ENCODE results near the gene RASAL1.

Gene RASAL1

GRCh38 chr12:113169697-113170096 lies 34.1 kb upstream of the RASAL1 start:
- H3K4me3 ChIP-seq (ENCODE audit: low read depth, low read length) = no peak overlapping the region
- no peak for TF ChIP-seq CTCF (IDR thresholded peaks at IDR 0.05; ENCODE audit: borderline replicate concordance, insufficient read depth, low read depth, low read length)

- H3K4me3 ChIP-seq (ENCODE audit: low read depth, low read length) = no peak overlapping the region
- TF ChIP-seq CTCF (IDR thresholded peaks at IDR 0.05; ENCODE audit: borderline replicate concordance, insufficient read depth, low read depth, low read length) = no peak
Observed at GRCh38 chr12:113167868-113168267, 32.3 kb upstream of the RASAL1 start.

- no peak overlapping the region for H3K4me3 ChIP-seq (ENCODE audit: low read depth, low read length)
- TF ChIP-seq CTCF (IDR thresholded peaks at IDR 0.05; ENCODE audit: borderline replicate concordance, insufficient read depth, low read depth, low read length) = no peak
Observed at GRCh38 chr12:113165521-113166450, 30.2 kb upstream of the RASAL1 start.

- H3K4me3 ChIP-seq (ENCODE audit: low read depth, low read length) = no peak overlapping the region
- no peak for TF ChIP-seq CTCF (IDR thresholded peaks at IDR 0.05; ENCODE audit: borderline replicate concordance, insufficient read depth, low read depth, low read length)
Observed at GRCh38 chr12:113164014-113164413, 28.5 kb upstream of the RASAL1 start.

- no peak for TF ChIP-seq CTCF (IDR thresholded peaks at IDR 0.05; ENCODE audit: borderline replicate concordance, insufficient read depth, low read depth, low read length)
- H3K4me3 ChIP-seq (ENCODE audit: low read depth, low read length) = no peak overlapping the region
Observed at GRCh38 chr12:113163030-113163360, 27.4 kb upstream of the RASAL1 start.

GRCh38 chr12:113162102-113163029 lies 26.8 kb upstream of the RASAL1 start:
- TF ChIP-seq CTCF (IDR thresholded peaks at IDR 0.05; ENCODE audit: borderline replicate concordance, insufficient read depth, low read depth, low read length) = no peak
- H3K4me3 ChIP-seq (ENCODE audit: low read depth, low read length) = no peak overlapping the region

All from GM12875 (cell line).